NCI-H1105 treated with DMSO at 0.1 percent for 48 hours (cell line): Measurements from ENCODE around the gene NEDD4L.

Source experiments
- DNase-seq: peaks from one replicate; lab custom pipeline; 2025; lab: John Stamatoyannopoulos, UW

Gene NEDD4L

GRCh38 chr18:58291131-58291530 lies 247.1 kb downstream of the NEDD4L start:
- DNase-seq, result no peak

GRCh38 chr18:58292638-58293037 lies 248.6 kb downstream of the NEDD4L start:
- no peak for DNase-seq

GRCh38 chr18:58297198-58297597 lies 253.2 kb downstream of the NEDD4L start:
- no peak for DNase-seq

- no peak for DNase-seq
Observed at GRCh38 chr18:58298251-58299134, 254.5 kb downstream of the NEDD4L start.

- DNase-seq, result no peak
Observed at GRCh38 chr18:58299135-58299473, 255.1 kb downstream of the NEDD4L start.

- DNase-seq, result no peak
Observed at GRCh38 chr18:58299936-58300335, 255.9 kb downstream of the NEDD4L start.

- DNase-seq, result no peak
Observed at GRCh38 chr18:58300867-58301266, 256.8 kb downstream of the NEDD4L start.

- no peak for DNase-seq
Observed at GRCh38 chr18:58302811-58303210, 258.8 kb downstream of the NEDD4L start.

GRCh38 chr18:58303363-58303762 lies 259.3 kb downstream of the NEDD4L start:
- no peak for DNase-seq

- no peak for DNase-seq
Observed at GRCh38 chr18:58305792-58306191, 261.8 kb downstream of the NEDD4L start.

- DNase-seq, result no peak
Observed at GRCh38 chr18:58307441-58307840, 263.4 kb downstream of the NEDD4L start.

- DNase-seq, result no peak
Observed at GRCh38 chr18:58308463-58308862, 264.4 kb downstream of the NEDD4L start.

GRCh38 chr18:58309099-58309498 lies 265.1 kb downstream of the NEDD4L start:
- DNase-seq, result no peak

GRCh38 chr18:58309610-58310239 lies 265.7 kb downstream of the NEDD4L start:
- no peak for DNase-seq

- no peak for DNase-seq
Observed at GRCh38 chr18:58310517-58310916, 266.5 kb downstream of the NEDD4L start.

- DNase-seq, result no peak
Observed at GRCh38 chr18:58311390-58311789, 267.4 kb downstream of the NEDD4L start.

- peak; percentile 74 for DNase-seq
Observed at GRCh38 chr18:58313491-58314032, 269.5 kb downstream of the NEDD4L start.

GRCh38 chr18:58314284-58314683 lies 270.3 kb downstream of the NEDD4L start:
- DNase-seq, result no peak

- no peak for DNase-seq
Observed at GRCh38 chr18:58315041-58315440, 271.0 kb downstream of the NEDD4L start.

GRCh38 chr18:58315739-58316215 lies 271.8 kb downstream of the NEDD4L start:
- no peak for DNase-seq

GRCh38 chr18:58316396-58317342 lies 272.6 kb downstream of the NEDD4L start:
- no peak for DNase-seq

GRCh38 chr18:58319719-58320118 lies 275.7 kb downstream of the NEDD4L start:
- no peak for DNase-seq
